GM12801 (cell line): ENCODE measurements around the gene SHC3.

Experiments
- TF ChIP-seq, protein P1 (sequence below): IDR thresholded peaks from one replicate; pipeline ENCODE4 v1.5.1; 2011; ENCODE audit warnings: control low read depth; ENCODE audit not compliant: insufficient read length; ENCODE audit errors: extremely low read depth

The SHC3 gene

DNA sequence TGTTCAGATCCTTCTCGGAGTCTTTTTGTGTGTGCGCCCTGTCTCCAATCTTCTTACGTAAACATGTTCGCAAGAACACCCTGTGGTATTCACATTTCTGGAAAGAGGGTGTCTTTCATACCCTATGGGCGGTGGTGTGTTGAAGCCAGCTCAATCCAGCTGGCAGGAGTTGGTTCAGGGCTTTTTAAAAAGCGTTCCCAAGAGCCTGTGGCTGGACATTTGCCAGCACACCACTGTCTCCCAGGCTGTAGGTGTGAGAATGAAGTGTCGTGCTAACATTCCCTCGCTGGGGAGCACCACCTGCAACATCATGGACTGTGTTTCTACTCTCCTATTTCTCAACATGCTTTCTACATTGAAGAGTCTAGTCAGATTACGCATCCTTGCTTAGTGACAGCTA, 135.6 kb downstream of the SHC3 start:
- TF ChIP-seq, protein P1, sequence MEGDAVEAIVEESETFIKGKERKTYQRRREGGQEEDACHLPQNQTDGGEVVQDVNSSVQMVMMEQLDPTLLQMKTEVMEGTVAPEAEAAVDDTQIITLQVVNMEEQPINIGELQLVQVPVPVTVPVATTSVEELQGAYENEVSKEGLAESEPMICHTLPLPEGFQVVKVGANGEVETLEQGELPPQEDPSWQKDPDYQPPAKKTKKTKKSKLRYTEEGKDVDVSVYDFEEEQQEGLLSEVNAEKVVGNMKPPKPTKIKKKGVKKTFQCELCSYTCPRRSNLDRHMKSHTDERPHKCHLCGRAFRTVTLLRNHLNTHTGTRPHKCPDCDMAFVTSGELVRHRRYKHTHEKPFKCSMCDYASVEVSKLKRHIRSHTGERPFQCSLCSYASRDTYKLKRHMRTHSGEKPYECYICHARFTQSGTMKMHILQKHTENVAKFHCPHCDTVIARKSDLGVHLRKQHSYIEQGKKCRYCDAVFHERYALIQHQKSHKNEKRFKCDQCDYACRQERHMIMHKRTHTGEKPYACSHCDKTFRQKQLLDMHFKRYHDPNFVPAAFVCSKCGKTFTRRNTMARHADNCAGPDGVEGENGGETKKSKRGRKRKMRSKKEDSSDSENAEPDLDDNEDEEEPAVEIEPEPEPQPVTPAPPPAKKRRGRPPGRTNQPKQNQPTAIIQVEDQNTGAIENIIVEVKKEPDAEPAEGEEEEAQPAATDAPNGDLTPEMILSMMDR = no peak

DNA sequence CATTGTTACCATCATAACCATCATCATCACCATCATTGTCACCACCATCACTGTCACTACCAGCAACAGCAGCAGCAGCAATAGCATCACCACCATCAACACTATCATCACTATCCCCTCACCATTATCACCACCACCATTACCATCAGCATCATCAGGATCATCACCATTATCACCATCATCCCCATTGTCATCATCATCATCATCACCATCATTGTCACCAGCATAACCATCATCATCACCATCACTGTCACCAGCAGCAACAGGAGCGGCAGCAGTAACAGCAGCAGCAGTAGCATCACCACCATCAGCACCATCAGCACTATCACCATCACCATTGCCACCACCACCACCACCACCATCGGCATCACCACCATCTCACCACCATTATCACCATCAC, 139.0 kb downstream of the SHC3 start:
- TF ChIP-seq, protein P1 = no peak

DNA sequence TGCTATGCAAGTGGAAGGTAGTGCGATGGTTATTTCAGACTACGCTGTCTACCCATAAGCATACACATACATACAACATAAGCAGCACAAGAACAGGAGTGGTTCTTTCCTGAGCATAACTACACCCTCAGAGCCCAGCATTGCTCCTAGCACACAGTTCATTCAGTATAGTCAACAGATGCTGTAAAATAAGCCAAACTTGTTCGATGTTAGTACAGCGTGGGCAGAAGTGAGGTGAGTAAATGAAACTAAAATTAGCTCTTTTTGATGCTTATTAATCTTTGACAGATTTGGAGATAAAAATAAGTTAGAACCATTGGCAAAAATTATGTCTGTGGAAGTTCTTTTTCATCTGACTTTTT, 139.5 kb downstream of the SHC3 start:
- TF ChIP-seq, protein P1 = no peak

DNA sequence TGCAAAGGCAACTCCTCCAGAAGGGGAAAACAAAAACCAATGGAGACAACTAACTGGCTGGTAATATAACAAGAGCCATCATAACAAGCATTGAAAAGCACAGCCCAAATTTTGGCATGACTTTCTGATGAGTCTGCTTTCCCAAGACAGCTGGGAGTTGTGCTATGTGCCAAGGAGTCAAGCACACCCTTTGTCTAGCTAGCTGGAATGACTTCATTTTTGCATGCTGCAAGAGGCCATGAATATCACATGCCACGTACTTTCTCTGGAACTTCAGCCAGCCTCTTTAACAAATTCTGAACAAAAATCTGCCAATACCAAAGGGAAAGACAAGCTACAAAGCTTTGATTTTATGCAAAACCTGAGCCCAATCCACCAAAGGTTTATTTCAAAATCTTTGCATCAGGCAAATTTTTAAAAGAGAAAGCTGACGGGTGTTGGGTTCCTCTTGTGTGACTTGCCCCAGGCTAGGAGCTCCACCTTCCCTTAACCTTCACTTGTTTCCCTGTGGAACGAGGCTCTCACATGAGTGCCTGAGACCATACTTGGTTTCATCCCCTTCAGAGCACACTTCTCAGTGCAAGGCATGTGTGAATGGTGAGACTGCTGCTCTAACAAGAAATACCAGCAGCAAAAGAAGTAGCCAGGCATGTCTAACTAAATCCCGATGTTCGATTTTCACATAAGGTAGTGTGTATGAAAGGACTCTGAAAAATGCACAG, 140.1 kb downstream of the SHC3 start:
- TF ChIP-seq, protein P1 = no peak

DNA sequence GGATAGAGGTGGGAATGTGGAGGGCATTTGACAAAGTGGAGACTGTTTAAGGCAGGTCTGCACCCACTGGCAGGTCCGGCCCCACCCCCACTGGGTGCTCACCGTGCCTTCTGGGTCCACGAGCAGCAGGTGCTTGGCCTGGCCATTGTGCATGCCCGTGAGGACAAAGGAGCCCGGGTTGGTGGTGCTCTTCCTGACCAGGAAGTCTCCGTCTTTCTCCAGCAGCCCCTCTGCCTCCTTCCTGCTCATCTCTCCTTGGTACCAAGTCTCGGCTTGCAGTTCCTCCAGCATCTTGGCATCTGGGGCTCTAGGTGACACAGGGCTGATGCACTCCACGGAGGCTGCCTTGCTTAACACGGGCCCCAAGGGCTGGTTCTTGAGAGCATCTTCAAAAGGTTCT, 140.7 kb downstream of the SHC3 start:
- TF ChIP-seq, protein P1 = no peak

DNA sequence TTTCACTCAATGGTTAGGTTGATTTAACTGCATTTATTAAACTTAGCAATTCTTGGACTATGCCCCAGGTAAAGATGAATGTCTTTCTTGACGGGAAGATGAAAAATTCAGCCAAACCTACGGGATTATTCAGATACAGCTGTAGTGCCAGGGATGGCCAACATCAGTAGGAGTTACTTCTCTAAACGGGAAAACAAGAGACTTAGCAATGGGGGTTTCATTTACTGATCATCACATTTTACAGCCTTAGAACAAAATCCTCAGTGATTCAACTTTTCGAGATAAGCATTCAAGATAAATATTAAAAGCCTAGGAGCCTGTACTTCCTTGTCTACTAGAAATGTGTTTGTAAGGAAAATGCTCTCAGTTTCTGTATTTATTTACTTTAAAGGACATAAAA, 141.3 kb downstream of the SHC3 start:
- TF ChIP-seq, protein P1 = no peak

DNA sequence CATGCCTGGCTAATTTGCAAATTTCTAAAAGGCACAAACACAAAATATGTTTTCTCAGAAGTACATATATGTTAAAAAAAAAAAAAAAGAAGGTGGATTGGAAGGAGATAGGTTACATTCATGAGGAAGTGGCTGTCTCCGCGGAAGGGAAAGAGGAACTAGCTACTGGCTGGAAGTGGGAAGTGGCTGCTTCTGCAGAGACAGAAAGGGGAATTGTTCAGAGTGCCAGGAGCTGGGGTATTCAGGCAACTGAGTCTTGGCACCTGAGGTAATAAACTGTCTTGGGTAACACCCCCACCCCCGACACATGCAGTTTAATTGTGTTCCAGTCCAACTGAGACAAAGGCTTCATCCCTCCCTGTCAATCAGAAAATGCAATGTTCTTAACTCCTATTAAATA, 141.7 kb downstream of the SHC3 start:
- TF ChIP-seq, protein P1 = no peak
